ENCODE measurements around the gene DDIT3. TPM values are rescaled to one million over a fixed set of nuclear protein-coding genes. Genes with fewer than 3 reads are reported as not detected.

Gene DDIT3
- total RNA-seq, 1 experiment from 2014 or later = 27.4 TPM

DNA sequence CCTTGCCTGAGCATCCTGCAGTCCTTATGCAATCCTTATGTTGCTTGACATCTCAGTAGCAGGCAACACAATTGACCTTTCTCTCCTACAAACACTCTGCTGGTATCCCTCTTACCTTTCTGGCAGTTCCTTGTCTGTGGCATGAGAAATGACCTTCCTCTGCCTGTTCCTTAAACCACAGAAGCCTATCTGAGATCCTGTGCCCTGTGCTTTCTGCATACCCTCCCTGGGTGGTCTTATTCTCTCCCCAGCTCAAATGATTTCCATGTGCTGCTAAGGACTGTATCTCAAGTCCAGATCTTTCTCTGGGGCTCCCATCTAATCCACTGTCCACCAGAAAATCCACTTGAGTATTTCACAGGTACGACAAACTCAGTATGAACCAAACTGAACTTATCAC, 38.6 kb downstream of the DDIT3 start:
- Histone ChIP-seq H3K4me1 (ENCODE audit: insufficient read depth, low read length) (no peaks in the 10 kb centered on the region), H3K4me3 (ENCODE audit: low read length) (no peak overlapping the region), H4K20me1 (ENCODE audit: low read length) (no peaks in the 10 kb centered on the region), H3K36me3 (ENCODE audit: low read depth, low read length) (no peaks in the 10 kb centered on the region), H3K79me2 (ENCODE audit: low read length) (no peaks in the 10 kb centered on the region), H2AFZ (ENCODE audit: low read length) (no peak overlapping the region), H3K9me3 (ENCODE audit: low read length) (no peaks in the 10 kb centered on the region), H3K9ac (ENCODE audit: low read length) (no peak overlapping the region), H3K27ac (ENCODE audit: low read length) (no peak overlapping the region), H3K9me2 (replicated peaks; ENCODE audit: low read length) (no peaks in the 10 kb centered on the region), H3K27me3 (ENCODE audit: low read length) (peaks cover 5% of the 10 kb centered on the region; the same call in 1 of the 2 replicates), H3K4me2 (ENCODE audit: low read length) (no peak overlapping the region), H3F3A (ENCODE audit: low read length, unreplicated experiment) (no peaks in the 10 kb centered on the region)
- TF ChIP-seq EZH2phosphoT487 (IDR thresholded peaks at IDR 0.05; ENCODE audit: borderline replicate concordance, low read length) (no peak), EZH2 (IDR thresholded peaks at IDR 0.05; ENCODE audit: low read length, unreplicated experiment) (no peak)
- TF ChIP-seq, protein P1, sequence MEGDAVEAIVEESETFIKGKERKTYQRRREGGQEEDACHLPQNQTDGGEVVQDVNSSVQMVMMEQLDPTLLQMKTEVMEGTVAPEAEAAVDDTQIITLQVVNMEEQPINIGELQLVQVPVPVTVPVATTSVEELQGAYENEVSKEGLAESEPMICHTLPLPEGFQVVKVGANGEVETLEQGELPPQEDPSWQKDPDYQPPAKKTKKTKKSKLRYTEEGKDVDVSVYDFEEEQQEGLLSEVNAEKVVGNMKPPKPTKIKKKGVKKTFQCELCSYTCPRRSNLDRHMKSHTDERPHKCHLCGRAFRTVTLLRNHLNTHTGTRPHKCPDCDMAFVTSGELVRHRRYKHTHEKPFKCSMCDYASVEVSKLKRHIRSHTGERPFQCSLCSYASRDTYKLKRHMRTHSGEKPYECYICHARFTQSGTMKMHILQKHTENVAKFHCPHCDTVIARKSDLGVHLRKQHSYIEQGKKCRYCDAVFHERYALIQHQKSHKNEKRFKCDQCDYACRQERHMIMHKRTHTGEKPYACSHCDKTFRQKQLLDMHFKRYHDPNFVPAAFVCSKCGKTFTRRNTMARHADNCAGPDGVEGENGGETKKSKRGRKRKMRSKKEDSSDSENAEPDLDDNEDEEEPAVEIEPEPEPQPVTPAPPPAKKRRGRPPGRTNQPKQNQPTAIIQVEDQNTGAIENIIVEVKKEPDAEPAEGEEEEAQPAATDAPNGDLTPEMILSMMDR (conservative IDR thresholded peaks at IDR 0.05; ENCODE audit: low read depth, low read length) = no peak
- no peak for ATAC-seq
- intact Hi-C loops (cut with micrococcal nuclease) = no loop called here
- no TSS peak for BruUV-seq (replicated peaks)
- DNase-seq = no peak
- ChIA-PET POLR2A (ENCODE audit: unreplicated experiment) (no interaction called here), CTCF (no interaction called here)

DNA sequence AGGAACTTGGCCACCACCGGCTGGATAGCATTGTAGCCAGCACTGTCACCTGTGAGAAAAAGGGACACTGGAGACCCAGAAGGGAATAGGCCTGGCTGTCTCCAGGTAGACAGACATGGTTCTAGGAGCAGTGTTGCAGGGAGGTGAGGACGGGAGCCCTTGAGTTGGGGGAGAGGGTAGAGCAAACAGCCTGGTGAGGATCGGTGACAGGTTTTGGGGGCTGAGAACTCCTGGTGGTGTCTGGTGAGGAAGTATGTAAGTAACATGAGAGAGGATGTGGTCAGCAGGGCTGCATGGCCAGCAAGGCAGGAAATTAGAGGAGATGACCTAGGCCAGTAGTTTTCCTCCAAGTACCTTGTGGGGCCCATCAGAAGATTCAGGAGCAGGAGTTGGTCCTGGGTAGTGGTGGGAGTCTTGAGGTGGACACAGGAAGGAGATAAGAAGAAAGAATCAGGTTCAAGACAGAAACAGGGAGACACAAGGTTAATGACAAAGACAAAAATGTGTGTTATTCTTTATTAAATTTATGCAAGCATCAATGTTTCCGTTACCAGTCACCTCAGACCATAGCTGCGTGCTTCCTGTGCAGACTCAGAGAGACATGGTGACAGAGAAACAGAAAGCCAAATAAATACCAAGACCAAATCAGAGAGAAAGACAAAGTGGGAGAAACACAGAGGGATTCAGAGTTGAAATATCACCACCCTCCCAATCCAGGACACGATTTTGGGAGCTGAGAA, 40.8 kb downstream of the DDIT3 start, which contains the start of gene ARHGAP9:
Gene ARHGAP9, minus strand, starts transcription at position 491 of the 740 bp plus-strand sequence. Its CDS starts 460 bp downstream, at position 31.
- Histone ChIP-seq H3K79me2 (ENCODE audit: low read length) (no peaks in the 10 kb centered on the region), H3F3A (ENCODE audit: low read length, unreplicated experiment) (no peaks in the 10 kb centered on the region), H4K20me1 (ENCODE audit: low read length) (no peaks in the 10 kb centered on the region), H3K36me3 (ENCODE audit: low read depth, low read length) (no peaks in the 10 kb centered on the region), H3K4me1 (ENCODE audit: insufficient read depth, low read length) (no peaks in the 10 kb centered on the region), H3K4me3 (ENCODE audit: low read length) (no peak within 1 kb of the TSS), H3K4me2 (ENCODE audit: low read length) (no peak within 1 kb of the TSS), H3K9me3 (ENCODE audit: low read length) (no peaks in the 10 kb centered on the region), H3K27ac (ENCODE audit: low read length) (no peak within 1 kb of the TSS), H3K9ac (ENCODE audit: low read length) (no peak within 1 kb of the TSS), H3K9me2 (replicated peaks; ENCODE audit: low read length) (no peaks in the 10 kb centered on the region), H3K27me3 (ENCODE audit: low read length) (peaks cover 26% of the 10 kb centered on the region), H2AFZ (ENCODE audit: low read length) (no peak within 1 kb of the TSS)
- no TSS peak for BruUV-seq (replicated peaks)
- ChIA-PET POLR2A (ENCODE audit: unreplicated experiment) (no interaction called here), CTCF (no interaction called here)
- TF ChIP-seq EZH2 (IDR thresholded peaks at IDR 0.05; ENCODE audit: low read length, unreplicated experiment) (no peak), EZH2phosphoT487 (IDR thresholded peaks at IDR 0.05; ENCODE audit: borderline replicate concordance, low read length) (no peak)
- TF ChIP-seq, protein P1 (conservative IDR thresholded peaks at IDR 0.05; ENCODE audit: low read depth, low read length) = no peak
- ATAC-seq = no peak
- no peak for DNase-seq
- intact Hi-C loops (cut with micrococcal nuclease) = no loop called here

DNA sequence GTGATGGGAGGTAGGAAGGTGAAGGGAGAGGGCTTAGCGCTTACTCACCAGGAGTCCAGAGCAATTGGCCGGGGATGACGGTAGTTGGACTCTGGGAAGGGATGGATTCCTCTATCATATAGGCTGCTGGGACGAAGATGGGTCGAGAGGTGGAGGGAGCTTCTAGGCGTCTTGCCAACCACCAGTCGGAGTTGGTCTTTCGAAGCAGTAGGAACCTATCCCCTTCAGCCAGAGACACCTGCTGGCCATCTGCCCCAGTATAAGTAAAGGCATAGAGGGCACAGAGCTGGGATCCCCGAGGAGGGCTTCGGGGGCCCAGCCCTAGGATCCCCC, 41.3 kb downstream of the DDIT3 start:
- Histone ChIP-seq H2AFZ (ENCODE audit: low read length) (no peak overlapping the region), H3K9ac (ENCODE audit: low read length) (no peak overlapping the region), H3K9me2 (replicated peaks; ENCODE audit: low read length) (no peaks in the 10 kb centered on the region), H3K27me3 (ENCODE audit: low read length) (peaks cover 32% of the 10 kb centered on the region), H3K79me2 (ENCODE audit: low read length) (no peaks in the 10 kb centered on the region), H3K4me1 (ENCODE audit: insufficient read depth, low read length) (no peaks in the 10 kb centered on the region), H3K36me3 (ENCODE audit: low read depth, low read length) (no peaks in the 10 kb centered on the region), H3F3A (ENCODE audit: low read length, unreplicated experiment) (no peaks in the 10 kb centered on the region), H3K27ac (ENCODE audit: low read length) (no peak overlapping the region), H3K9me3 (ENCODE audit: low read length) (no peaks in the 10 kb centered on the region), H3K4me3 (ENCODE audit: low read length) (no peak overlapping the region), H4K20me1 (ENCODE audit: low read length) (no peaks in the 10 kb centered on the region), H3K4me2 (ENCODE audit: low read length) (no peak overlapping the region)
- TF ChIP-seq, protein P1 (conservative IDR thresholded peaks at IDR 0.05; ENCODE audit: low read depth, low read length) = no peak
- no peak for TF ChIP-seq EZH2phosphoT487 (IDR thresholded peaks at IDR 0.05; ENCODE audit: borderline replicate concordance, low read length)
- TF ChIP-seq EZH2 (IDR thresholded peaks at IDR 0.05; ENCODE audit: low read length, unreplicated experiment) = no peak
- DNase-seq (no peak), ATAC-seq (no peak)
- no TSS peak for BruUV-seq (replicated peaks)
- ChIA-PET POLR2A (ENCODE audit: unreplicated experiment) (no interaction called here), CTCF (no interaction called here)
- intact Hi-C loops (cut with micrococcal nuclease) = no loop called here

All from PC-3 (cell line).